Stomach (tissue), 4 donors: ENCODE data around the gene FGF14.

Experiments
- CTCF ChIP-seq, 7 experiments: fragments of 450-650 bp in 4 of 7; fragments of 200-600 bp in 3 of 7; sonication (generic) in 3 of 7; IDR thresholded peaks; one replicate each; pipeline ENCODE4 v1.5.1; 2016 to 2019; ENCODE audit warnings: antibody characterized with exemption in 7 of 7, control low read depth in 2 of 7, mild to moderate bottlenecking in 1 of 7
- EP300 ChIP-seq: sonication (generic); formaldehyde crosslinking; IDR thresholded peaks from one replicate; pipeline ENCODE4 v1.6.1; 2017; ENCODE audit warnings: antibody characterized with exemption
- POLR2A ChIP-seq, 4 donors: fragments of 450-650 bp; IDR thresholded peaks; one replicate each; pipeline ENCODE4 v1.6.1; 2016; ENCODE audit warnings: antibody characterized with exemption in 4 of 4, control low read depth in 2 of 4, mild to moderate bottlenecking in 1 of 4, moderate library complexity in 1 of 4
- POLR2AphosphoS5 ChIP-seq, 3 donors: sonication (generic); formaldehyde crosslinking; IDR thresholded peaks; one replicate each; pipeline ENCODE4 v1.6.1; 2016; ENCODE audit warnings: antibody characterized with exemption in 3 of 3

- TF ChIP-seq POLR2A (IDR thresholded peaks at IDR 0.05) = no peak
- TF ChIP-seq CTCF (IDR thresholded peaks at IDR 0.05) = no peak
- no peak for TF ChIP-seq EP300
- no peak for TF ChIP-seq POLR2AphosphoS5 (IDR thresholded peaks at IDR 0.05)
Observed at GRCh38 chr13:102127153-102127552, 274.7 kb downstream of the FGF14 start.
